ENCODE measurements around the gene MCTP1.

DNA sequence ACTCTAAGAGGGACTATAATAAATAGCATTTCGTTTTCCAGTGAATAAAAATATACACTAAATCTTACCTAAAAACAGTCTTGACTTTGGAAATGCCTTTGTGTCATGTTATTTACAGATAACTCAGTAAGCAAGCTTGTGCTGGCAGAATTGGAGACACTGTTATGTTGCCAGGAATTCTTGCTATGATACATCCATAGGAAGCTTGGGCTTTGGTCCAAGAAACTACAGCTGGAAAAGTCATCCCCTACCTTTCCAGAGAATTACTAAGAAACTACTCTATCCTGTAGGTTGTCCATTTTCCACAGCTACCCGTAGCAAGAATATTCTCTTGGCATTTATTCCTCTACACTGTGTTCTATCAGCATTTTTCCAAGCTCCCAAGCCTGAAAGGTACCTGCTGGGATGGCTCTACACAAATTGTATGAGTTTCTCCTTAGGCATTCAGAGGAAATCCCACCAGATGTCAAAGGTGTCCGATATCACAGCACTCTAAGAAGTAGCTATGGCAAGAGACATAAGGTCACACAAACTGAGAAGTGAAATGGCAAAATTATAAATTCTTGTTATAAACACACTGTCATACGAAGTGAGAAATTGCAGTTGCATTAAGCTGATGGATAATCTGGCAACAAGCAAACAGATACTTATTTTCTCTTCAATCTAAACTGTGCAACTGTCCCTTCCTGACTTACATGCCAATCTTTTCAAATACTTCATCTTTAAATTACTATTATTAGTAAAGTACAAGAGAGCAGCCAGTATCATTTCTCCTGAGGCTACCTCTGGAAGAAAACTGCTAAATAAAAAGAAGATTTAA lies 68.5 kb downstream of the MCTP1 start:
- TF ChIP-seq, protein P1, sequence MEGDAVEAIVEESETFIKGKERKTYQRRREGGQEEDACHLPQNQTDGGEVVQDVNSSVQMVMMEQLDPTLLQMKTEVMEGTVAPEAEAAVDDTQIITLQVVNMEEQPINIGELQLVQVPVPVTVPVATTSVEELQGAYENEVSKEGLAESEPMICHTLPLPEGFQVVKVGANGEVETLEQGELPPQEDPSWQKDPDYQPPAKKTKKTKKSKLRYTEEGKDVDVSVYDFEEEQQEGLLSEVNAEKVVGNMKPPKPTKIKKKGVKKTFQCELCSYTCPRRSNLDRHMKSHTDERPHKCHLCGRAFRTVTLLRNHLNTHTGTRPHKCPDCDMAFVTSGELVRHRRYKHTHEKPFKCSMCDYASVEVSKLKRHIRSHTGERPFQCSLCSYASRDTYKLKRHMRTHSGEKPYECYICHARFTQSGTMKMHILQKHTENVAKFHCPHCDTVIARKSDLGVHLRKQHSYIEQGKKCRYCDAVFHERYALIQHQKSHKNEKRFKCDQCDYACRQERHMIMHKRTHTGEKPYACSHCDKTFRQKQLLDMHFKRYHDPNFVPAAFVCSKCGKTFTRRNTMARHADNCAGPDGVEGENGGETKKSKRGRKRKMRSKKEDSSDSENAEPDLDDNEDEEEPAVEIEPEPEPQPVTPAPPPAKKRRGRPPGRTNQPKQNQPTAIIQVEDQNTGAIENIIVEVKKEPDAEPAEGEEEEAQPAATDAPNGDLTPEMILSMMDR (IDR thresholded peaks at IDR 0.05; ENCODE audit: low read depth, low read length, poor library complexity, severe bottlenecking) = no peak
- no peak for TF ChIP-seq EZH2phosphoT487 (IDR thresholded peaks at IDR 0.05; ENCODE audit: borderline replicate concordance, low read length)
